Panc1 (cell line): ENCODE measurements around the gene ZNF19. TPM values are rescaled to one million over a fixed set of nuclear protein-coding genes. Genes with fewer than 3 reads are reported as not detected.

ENCODE experiments used
- ATAC-seq: fragments of 200-7000 bp; cut with Tn5 transposase; 2 replicates; pipeline ENCODE4 v1.9.1; 2020; ENCODE audit warnings: mild to moderate bottlenecking, moderate library complexity
- BruUV-seq: library from RNA; stranded (reverse); fragments of 400-500 nt; replicated peaks from 2 replicates; lab custom pipeline; 2021; lab: Mats Ljungman, UMichigan
- CTCF ChIA-PET: fragments of 300-600 bp; sonication (Branson Sonifier 250); formaldehyde crosslinking; loops from one replicate; lab custom pipeline; 2022; ENCODE audit warnings: antibody characterized with exemption; lab: Charles Lee
- POLR2A ChIA-PET: fragments of 300-600 bp; sonication (Branson Sonifier 250); formaldehyde crosslinking; loops from one replicate; lab custom pipeline; 2022; ENCODE audit warnings: antibody characterized with exemption; lab: Charles Lee
- DNase-seq: peaks from one replicate; pipeline ENCODE4 v3.0.0-alpha.2; 2010; ENCODE audit warnings: low read depth, low spot score
- H3K27ac ChIP-seq: 2 replicates; pipeline ENCODE4 v1.5.1; 2011; ENCODE audit warnings: mild to moderate bottlenecking, low read length, inconsistent platforms
- H3K27me3 ChIP-seq: fragments of 200-500 bp; sonication (Bioruptor generic); 2 replicates; pipeline ENCODE4 v1.6.0; 2014; ENCODE audit warnings: low read length, inconsistent platforms; ENCODE audit not compliant: control insufficient read depth, insufficient read depth
- H3K36me3 ChIP-seq: fragments of 200-500 bp; sonication (Bioruptor generic); 2 replicates; pipeline ENCODE4 v1.5.1; 2014; ENCODE audit warnings: inconsistent platforms, mild to moderate bottlenecking, low read length, moderate library complexity; ENCODE audit not compliant: control insufficient read depth, insufficient read depth
- H3K4me1 ChIP-seq: 2 replicates; pipeline ENCODE4 v1.5.1; 2011; ENCODE audit warnings: inconsistent platforms, mild to moderate bottlenecking, low read length, moderate library complexity; ENCODE audit not compliant: control insufficient read depth, insufficient read depth
- H3K4me3 ChIP-seq, 2 experiments: 2 replicates each; pipeline ENCODE4 v1.5.1; 2011 to 2012; ENCODE audit warnings: low read depth in 2 of 2, low read length in 2 of 2, mild to moderate bottlenecking in 2 of 2, inconsistent platforms in 1 of 2, moderate library complexity in 1 of 2
- H3K9me3 ChIP-seq: fragments of 200-500 bp; sonication (Bioruptor generic); 2 replicates; pipeline ENCODE4 v1.5.1; 2014; ENCODE audit warnings: low read depth, mild to moderate bottlenecking, inconsistent platforms, low read length, moderate library complexity; ENCODE audit not compliant: control insufficient read depth, insufficient read depth
- CTCF ChIP-seq: fragments of 450-650 bp; IDR thresholded peaks from 2 replicates; pipeline ENCODE4 v1.5.1; 2017; ENCODE audit warnings: mild to moderate bottlenecking
- POLR2AphosphoS5 ChIP-seq: IDR thresholded peaks from 2 replicates; pipeline ENCODE4 v1.6.1; 2012; ENCODE audit warnings: mild to moderate bottlenecking, low read depth, low read length, moderate library complexity
- REST ChIP-seq, 2 experiments: IDR thresholded peaks; 2 replicates each; pipeline ENCODE4 v1.6.1; 2011 to 2012; ENCODE audit warnings: low read depth in 2 of 2, control low read depth in 1 of 2, low read length in 1 of 2, mild to moderate bottlenecking in 1 of 2, moderate library complexity in 1 of 2; ENCODE audit not compliant: insufficient read depth in 1 of 2
- SIN3A ChIP-seq: IDR thresholded peaks from 2 replicates; pipeline ENCODE4 v1.6.1; 2012; ENCODE audit warnings: low read depth, mild to moderate bottlenecking, low read length, moderate library complexity, borderline replicate concordance; ENCODE audit not compliant: insufficient read depth
- TCF7L2 ChIP-seq: IDR thresholded peaks from 2 replicates; pipeline ENCODE4 v1.6.1; 2011; ENCODE audit warnings: mild to moderate bottlenecking, low read depth, low read length, inconsistent platforms
- in situ Hi-C: cut with HindIII; loops from 2 replicates; pipeline ENCODE4 v1.10.0; 2016; ENCODE audit warnings: low sequenced_read_pairs, low pct_unique_long_range_greater_than_20kb
- intact Hi-C: fragments of 100-400 bp; cut with micrococcal nuclease; formaldehyde crosslinking; loops from one replicate; pipeline ENCODE4 v1.10.0; 2022; ENCODE audit not compliant: unreplicated experiment
- total RNA-seq: library from RNA; stranded (reverse); gene quantifications from one replicate; pipeline ENCODE4 v1.2.1, GENCODE V29; 2021; ENCODE audit not compliant: unreplicated experiment

ZNF19 gene
- total RNA-seq, 1 experiment from 2014 or later, result 2.5 TPM

- no peak overlapping the region for H3K27ac ChIP-seq
- intact Hi-C loops, result no loop called here
- H3K36me3 ChIP-seq, result peaks cover 8% of the 10 kb centered on the region; the same call in 1 of the 2 replicates
- no peaks in the 10 kb centered on the region; the same call in 1 of the 2 replicates for H3K4me1 ChIP-seq
- TF ChIP-seq CTCF, result no peak
- TF ChIP-seq REST (IDR thresholded peaks at IDR 0.05; ENCODE audit: insufficient read depth in 1 of 2, low read depth in 2 of 2, low read length in 1 of 2), result no peak
- no peak for TF ChIP-seq SIN3A
- TF ChIP-seq TCF7L2, result no peak
- TF ChIP-seq POLR2AphosphoS5, result no peak
- ATAC-seq (no peak), DNase-seq (no peak)
- peaks cover 2% of the 10 kb centered on the region; the same call in 1 of the 2 replicates for H3K9me3 ChIP-seq
- no TSS peak for BruUV-seq
- in situ Hi-C loops, result no loop called here
- H3K4me3 ChIP-seq, result peak overlapping the region; percentile 89 to 92; a peak in 3 of 4 replicates
- CTCF ChIA-PET, result no interaction called here
- H3K27me3 ChIP-seq, result no peaks in the 10 kb centered on the region
- POLR2A ChIA-PET, result interaction anchor here (0.7 kb wide), 1 partner anchor 23 kb away, joined by 3 read pairs; no protein-coding TSS in a partner anchor
Observed at GRCh38 chr16:71460941-71461340, 28.2 kb downstream of the ZNF19 start.

GRCh38 chr16:71460236-71460635 is 28.9 kb downstream of the ZNF19 start:
- no peak for ATAC-seq
- H3K4me1 ChIP-seq, result no peaks in the 10 kb centered on the region; the same call in 1 of the 2 replicates
- DNase-seq, result no peak
- ChIA-PET POLR2A (interaction anchor here (0.7 kb wide), 2 partner anchors 12 to 24 kb away, joined by 3 to 4 read pairs; no protein-coding TSS in a partner anchor), CTCF (no interaction called here)
- BruUV-seq, result no TSS peak
- TF ChIP-seq TCF7L2 (no peak), CTCF (no peak), SIN3A (no peak), REST (IDR thresholded peaks at IDR 0.05; ENCODE audit: insufficient read depth in 1 of 2, low read depth in 2 of 2, low read length in 1 of 2) (no peak), POLR2AphosphoS5 (no peak)
- intact Hi-C loops (no loop called here), in situ Hi-C loops (no loop called here)
- H3K9me3 ChIP-seq, result peaks cover 2% of the 10 kb centered on the region; the same call in 1 of the 2 replicates
- no peak overlapping the region for H3K27ac ChIP-seq
- peaks cover 8% of the 10 kb centered on the region; the same call in 1 of the 2 replicates for H3K36me3 ChIP-seq
- H3K27me3 ChIP-seq, result no peaks in the 10 kb centered on the region
- no peak overlapping the region for H3K4me3 ChIP-seq
